Testis (tissue), 2 donors: ENCODE measurements around the gene ACSM5.

Experiments used
- POLR2A ChIP-seq: fragments of 450-650 bp; IDR thresholded peaks from one replicate; pipeline ENCODE4 v1.6.1; 2017; ENCODE audit warnings: antibody characterized with exemption, mild to moderate bottlenecking, moderate library complexity
- TF ChIP-seq, protein P1 (sequence below), 3 experiments: fragments of 450-650 bp in 2 of 3; fragments of 200-600 bp in 1 of 3; sonication (generic) in 1 of 3; IDR thresholded peaks; one replicate each; pipeline ENCODE4 v1.5.1; 2016 to 2019; ENCODE audit warnings: antibody characterized with exemption in 3 of 3, mild to moderate bottlenecking in 2 of 3, moderate library complexity in 1 of 3

DNA sequence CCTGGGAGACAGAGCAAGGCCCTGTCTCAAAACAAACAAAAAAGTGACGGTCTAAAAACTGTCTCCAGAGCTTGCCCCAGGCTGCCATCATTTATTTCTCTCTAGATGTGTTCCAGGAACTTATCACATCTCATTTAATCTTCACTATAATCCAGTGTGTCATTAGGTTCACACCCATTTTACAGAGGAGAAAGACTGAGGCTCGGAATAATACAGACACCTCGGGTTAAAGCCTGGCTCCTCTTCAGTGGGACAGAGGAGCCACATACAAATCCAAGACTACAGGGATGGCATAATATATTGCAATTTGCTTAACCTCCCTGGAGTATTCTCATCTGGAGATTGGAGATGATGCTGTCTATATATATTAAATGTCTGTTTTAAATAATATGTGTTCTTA is 10.7 kb upstream of the ACSM5 start:
- TF ChIP-seq POLR2A, result no peak
- TF ChIP-seq, protein P1, sequence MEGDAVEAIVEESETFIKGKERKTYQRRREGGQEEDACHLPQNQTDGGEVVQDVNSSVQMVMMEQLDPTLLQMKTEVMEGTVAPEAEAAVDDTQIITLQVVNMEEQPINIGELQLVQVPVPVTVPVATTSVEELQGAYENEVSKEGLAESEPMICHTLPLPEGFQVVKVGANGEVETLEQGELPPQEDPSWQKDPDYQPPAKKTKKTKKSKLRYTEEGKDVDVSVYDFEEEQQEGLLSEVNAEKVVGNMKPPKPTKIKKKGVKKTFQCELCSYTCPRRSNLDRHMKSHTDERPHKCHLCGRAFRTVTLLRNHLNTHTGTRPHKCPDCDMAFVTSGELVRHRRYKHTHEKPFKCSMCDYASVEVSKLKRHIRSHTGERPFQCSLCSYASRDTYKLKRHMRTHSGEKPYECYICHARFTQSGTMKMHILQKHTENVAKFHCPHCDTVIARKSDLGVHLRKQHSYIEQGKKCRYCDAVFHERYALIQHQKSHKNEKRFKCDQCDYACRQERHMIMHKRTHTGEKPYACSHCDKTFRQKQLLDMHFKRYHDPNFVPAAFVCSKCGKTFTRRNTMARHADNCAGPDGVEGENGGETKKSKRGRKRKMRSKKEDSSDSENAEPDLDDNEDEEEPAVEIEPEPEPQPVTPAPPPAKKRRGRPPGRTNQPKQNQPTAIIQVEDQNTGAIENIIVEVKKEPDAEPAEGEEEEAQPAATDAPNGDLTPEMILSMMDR (IDR thresholded peaks at IDR 0.05), result no peak
